OCI-LY3 (cell line): ENCODE measurements around the gene MRTFA.

ENCODE experiments used
- H2AFZ ChIP-seq: fragments of 200-600, 300-600 bp; shearing (Covaris generic); 2 replicates; pipeline ENCODE4 v1.6.0; 2014; ENCODE audit warnings: antibody characterized with exemption, low read depth, low read length
- H3K27ac ChIP-seq: fragments of 200-600, 300-600 bp; sonication (generic); 2 replicates; pipeline ENCODE4 v1.5.1; 2014; ENCODE audit warnings: mild to moderate bottlenecking, low read length, moderate library complexity, mixed read lengths
- H3K27me3 ChIP-seq: fragments of 200-600, 300-600 bp; sonication (generic); 2 replicates; pipeline ENCODE4 v1.6.1; 2014; ENCODE audit warnings: low read depth, low read length, mixed read lengths
- H3K36me3 ChIP-seq: fragments of 200-600, 300-600 bp; sonication (generic); replicated peaks from 2 replicates; pipeline ENCODE3; 2014; ENCODE audit warnings: low read depth, low read length, mixed read lengths
- H3K4me1 ChIP-seq: fragments of 300-600, 200-600 bp; sonication (generic); 2 replicates; pipeline ENCODE4 v1.6.1; 2014; ENCODE audit warnings: low read length, mixed read lengths
- H3K4me2 ChIP-seq: fragments of 200-600, 300-600 bp; sonication (generic); 2 replicates; pipeline ENCODE4 v1.6.1; 2014; ENCODE audit warnings: low read length, mixed read lengths
- H3K4me3 ChIP-seq: fragments of 300-600, 200-600 bp; sonication (generic); 2 replicates; pipeline ENCODE4 v1.5.1; 2014; ENCODE audit warnings: antibody characterized with exemption, mild to moderate bottlenecking, low read length, moderate library complexity
- H3K79me2 ChIP-seq: fragments of 300-600, 200-600 bp; shearing (Covaris generic); 2 replicates; pipeline ENCODE4 v1.6.1; 2014; ENCODE audit warnings: mild to moderate bottlenecking, low read length, mixed read lengths
- H3K9ac ChIP-seq: fragments of 300-600, 200-600 bp; shearing (Covaris generic); 2 replicates; pipeline ENCODE4 v1.6.0; 2014; ENCODE audit warnings: mild to moderate bottlenecking, low read length, moderate library complexity
- H3K9me3 ChIP-seq: fragments of 200-600, 300-600 bp; shearing (Covaris generic); 2 replicates; pipeline ENCODE4 v1.6.1; 2014; ENCODE audit warnings: low read length, mixed read lengths; ENCODE audit not compliant: insufficient read depth
- H4K20me1 ChIP-seq: fragments of 200-600, 300-600 bp; sonication (generic); 2 replicates; pipeline ENCODE4 v1.6.1; 2016; ENCODE audit warnings: low read length, mixed read lengths; ENCODE audit not compliant: insufficient read depth
- EZH2phosphoT487 ChIP-seq: fragments of 200-600 bp; shearing (Covaris generic); IDR thresholded peaks from 2 replicates; pipeline ENCODE4 v1.6.1; 2018; ENCODE audit warnings: antibody characterized with exemption, mixed run types, low read depth
- TF ChIP-seq, protein P1 (sequence below): fragments of 200-600, 300-600 bp; sonication (generic); IDR thresholded peaks from 2 replicates; pipeline ENCODE4 v1.5.1; 2014; ENCODE audit warnings: antibody characterized with exemption, low read length, low read depth

Gene MRTFA

DNA sequence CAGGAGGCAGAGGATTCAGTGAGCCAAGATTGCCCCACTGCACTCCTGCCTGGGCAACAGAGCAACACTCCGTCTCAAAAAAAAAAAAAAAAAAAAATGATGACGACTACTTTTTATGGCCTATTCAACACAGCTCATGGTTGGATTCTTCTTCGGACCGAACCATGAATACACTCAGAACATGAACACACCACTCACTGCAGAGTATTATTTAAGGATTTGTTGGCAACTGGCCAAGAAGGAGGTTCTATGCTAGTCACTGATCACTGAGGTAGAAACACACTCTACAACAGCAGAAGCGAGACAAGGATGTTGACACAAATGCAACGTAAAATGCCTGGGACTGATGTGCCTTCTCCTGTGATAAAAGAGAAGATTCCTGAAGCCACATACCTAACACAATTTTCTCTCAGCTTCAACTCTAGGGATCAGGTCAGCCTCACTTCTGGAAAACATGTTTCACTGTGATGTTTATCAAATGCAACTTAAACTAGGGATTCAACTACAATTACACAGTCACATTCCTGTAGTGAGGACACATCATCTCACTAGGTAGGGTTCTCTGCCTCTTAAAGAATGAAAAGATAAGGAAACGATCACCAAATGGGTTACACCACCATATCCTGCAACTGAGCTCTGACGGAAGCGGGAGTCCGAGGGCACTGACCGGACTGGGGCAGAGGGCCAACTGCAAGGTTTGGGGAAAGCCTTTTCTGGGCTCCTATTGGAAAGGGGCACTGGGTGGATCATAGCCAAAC is 183.6 kb downstream of the MRTFA start:
- no peak for TF ChIP-seq EZH2phosphoT487
- TF ChIP-seq, protein P1, sequence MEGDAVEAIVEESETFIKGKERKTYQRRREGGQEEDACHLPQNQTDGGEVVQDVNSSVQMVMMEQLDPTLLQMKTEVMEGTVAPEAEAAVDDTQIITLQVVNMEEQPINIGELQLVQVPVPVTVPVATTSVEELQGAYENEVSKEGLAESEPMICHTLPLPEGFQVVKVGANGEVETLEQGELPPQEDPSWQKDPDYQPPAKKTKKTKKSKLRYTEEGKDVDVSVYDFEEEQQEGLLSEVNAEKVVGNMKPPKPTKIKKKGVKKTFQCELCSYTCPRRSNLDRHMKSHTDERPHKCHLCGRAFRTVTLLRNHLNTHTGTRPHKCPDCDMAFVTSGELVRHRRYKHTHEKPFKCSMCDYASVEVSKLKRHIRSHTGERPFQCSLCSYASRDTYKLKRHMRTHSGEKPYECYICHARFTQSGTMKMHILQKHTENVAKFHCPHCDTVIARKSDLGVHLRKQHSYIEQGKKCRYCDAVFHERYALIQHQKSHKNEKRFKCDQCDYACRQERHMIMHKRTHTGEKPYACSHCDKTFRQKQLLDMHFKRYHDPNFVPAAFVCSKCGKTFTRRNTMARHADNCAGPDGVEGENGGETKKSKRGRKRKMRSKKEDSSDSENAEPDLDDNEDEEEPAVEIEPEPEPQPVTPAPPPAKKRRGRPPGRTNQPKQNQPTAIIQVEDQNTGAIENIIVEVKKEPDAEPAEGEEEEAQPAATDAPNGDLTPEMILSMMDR: no peak
- Histone ChIP-seq H3K79me2 (peaks cover 21% of the 10 kb centered on the region), H3K27me3 (no peaks in the 10 kb centered on the region), H3K4me2 (no peak overlapping the region), H3K9me3 (no peaks in the 10 kb centered on the region), H2AFZ (no peak overlapping the region), H3K27ac (no peak overlapping the region), H3K4me1 (no peaks in the 10 kb centered on the region), H3K4me3 (no peak overlapping the region), H3K36me3 (no peaks in the 10 kb centered on the region), H3K9ac (no peak overlapping the region), H4K20me1 (peaks cover 14% of the 10 kb centered on the region; the same call in 1 of the 2 replicates)

DNA sequence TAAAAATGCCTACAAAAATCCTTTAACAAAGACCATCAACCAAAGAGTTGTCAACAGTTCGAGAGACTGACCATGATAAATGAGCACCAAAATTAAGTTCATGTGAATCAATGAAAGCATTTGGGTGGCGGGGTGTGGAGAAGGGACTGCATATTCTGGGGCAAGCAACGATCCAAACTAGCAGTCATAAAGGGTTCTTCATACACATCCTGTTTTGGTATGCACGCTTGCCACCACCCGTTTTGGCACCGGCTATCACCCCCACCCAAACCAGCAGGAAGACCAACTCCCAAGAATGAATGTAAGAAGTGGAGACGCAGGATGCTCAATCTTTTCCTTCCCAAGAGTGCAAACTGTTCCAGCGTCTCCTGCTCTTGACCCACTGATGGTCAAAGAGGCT is 185.3 kb downstream of the MRTFA start:
- Histone ChIP-seq H3K27me3 (no peaks in the 10 kb centered on the region), H3K9ac (no peak overlapping the region), H3K4me3 (no peak overlapping the region), H3K9me3 (no peaks in the 10 kb centered on the region), H3K4me2 (no peak overlapping the region), H3K4me1 (no peaks in the 10 kb centered on the region), H3K27ac (no peak overlapping the region), H4K20me1 (peaks cover 12% of the 10 kb centered on the region; the same call in 1 of the 2 replicates), H2AFZ (no peak overlapping the region), H3K36me3 (no peaks in the 10 kb centered on the region), H3K79me2 (peaks cover 25% of the 10 kb centered on the region)
- no peak for TF ChIP-seq EZH2phosphoT487
- TF ChIP-seq, protein P1: no peak

DNA sequence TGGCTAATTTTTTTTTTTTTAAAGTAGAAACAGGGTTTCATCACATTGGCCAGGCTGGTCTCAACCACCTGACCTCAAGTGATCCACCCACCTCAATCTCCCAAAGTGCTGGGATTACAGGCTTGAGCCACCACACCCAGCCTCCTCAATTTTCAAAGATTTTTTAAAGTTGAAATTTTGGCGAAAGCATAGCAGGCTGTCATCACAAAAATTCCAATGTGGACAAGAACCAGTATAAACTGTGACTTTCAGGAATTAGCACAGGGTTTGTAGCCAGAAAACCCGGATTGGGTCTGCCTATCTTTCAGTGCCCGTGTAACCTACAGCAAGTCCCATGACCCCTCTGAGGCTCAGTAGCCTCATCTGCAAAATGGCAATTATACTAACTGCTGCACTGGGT is 185.9 kb downstream of the MRTFA start:
- no peak overlapping the region for H3K9ac ChIP-seq
- H2AFZ ChIP-seq: no peak overlapping the region
- no peaks in the 10 kb centered on the region for H3K36me3 ChIP-seq
- no peaks in the 10 kb centered on the region for H3K27me3 ChIP-seq
- H4K20me1 ChIP-seq: peaks cover 12% of the 10 kb centered on the region; the same call in 1 of the 2 replicates
- TF ChIP-seq EZH2phosphoT487: no peak
- TF ChIP-seq, protein P1: no peak
- no peak overlapping the region for H3K27ac ChIP-seq
- no peaks in the 10 kb centered on the region for H3K9me3 ChIP-seq
- no peak overlapping the region for H3K4me2 ChIP-seq
- no peak overlapping the region for H3K4me3 ChIP-seq
- H3K4me1 ChIP-seq: no peaks in the 10 kb centered on the region
- H3K79me2 ChIP-seq: peaks cover 26% of the 10 kb centered on the region

DNA sequence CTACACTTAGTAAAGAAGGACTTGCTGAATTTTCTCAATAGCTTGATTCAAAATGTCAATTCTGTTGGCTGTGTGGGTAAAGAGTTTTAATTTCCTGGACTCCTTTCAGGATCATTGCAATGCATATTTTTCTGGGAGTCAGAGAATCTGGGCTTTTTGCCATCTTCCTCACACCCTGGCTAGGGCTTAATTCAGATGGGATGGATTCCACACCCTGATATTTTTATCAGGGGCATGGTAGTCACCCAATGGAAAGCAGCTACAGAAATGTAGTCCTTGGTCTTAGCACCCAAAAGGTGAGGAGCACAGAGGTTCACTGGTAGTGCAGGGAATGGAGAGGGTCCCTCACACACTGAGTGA is 186.9 kb downstream of the MRTFA start:
- peaks cover 12% of the 10 kb centered on the region; the same call in 1 of the 2 replicates for H4K20me1 ChIP-seq
- H2AFZ ChIP-seq: no peak overlapping the region
- no peaks in the 10 kb centered on the region for H3K4me1 ChIP-seq
- no peaks in the 10 kb centered on the region for H3K27me3 ChIP-seq
- no peak overlapping the region for H3K9ac ChIP-seq
- no peak for TF ChIP-seq EZH2phosphoT487
- TF ChIP-seq, protein P1: no peak
- H3K4me2 ChIP-seq: no peak overlapping the region
- no peaks in the 10 kb centered on the region for H3K9me3 ChIP-seq
- H3K79me2 ChIP-seq: peaks cover 26% of the 10 kb centered on the region
- H3K4me3 ChIP-seq: no peak overlapping the region
- H3K27ac ChIP-seq: no peak overlapping the region
- H3K36me3 ChIP-seq: peaks cover under 1% of the 10 kb centered on the region
